Stimulated activated CD8-positive, alpha-beta memory T cell treated with anti-CD3 and anti-CD28 coated beads, Interleukin-15, amount 100 ng/mL, for 1 hour (primary cell): ENCODE results near the gene RBMY1B.
"Not testable (repeated sequence)": the region's sequence is repeated elsewhere in the genome, so short reads cannot be mapped to it uniquely, and the experiment has no call there.

Experiments
- DNase-seq: peaks from one replicate; pipeline ENCODE4 v3.0.0-alpha.2; 2020; ENCODE audit warnings: low read depth

RBMY1B gene

DNA sequence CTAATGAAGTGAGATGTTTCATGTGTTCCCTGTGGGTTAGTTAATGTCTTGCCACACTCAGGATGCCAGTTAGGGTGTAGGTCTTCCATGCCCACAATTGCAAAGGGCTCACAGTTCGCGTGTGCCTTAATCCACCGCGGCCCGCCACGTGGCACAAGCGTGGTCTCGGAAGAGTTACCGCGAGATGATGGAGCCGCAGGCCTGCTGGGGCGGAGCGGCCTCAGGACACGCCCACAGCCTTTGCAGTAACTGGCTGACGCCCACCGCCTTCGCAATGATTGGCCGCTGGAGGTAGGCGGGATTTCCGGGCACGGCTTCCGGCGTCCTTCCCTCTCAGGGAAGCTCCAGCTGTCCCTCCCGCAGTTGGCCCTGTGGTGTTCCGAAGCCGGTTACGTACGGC lies at the start of gene RBMY1B:
Gene RBMY1B (plus strand): TSS at position 301 of the 400 bp plus-strand sequence. CDS start 2,013 bp downstream, outside the sequence.
- DNase-seq = not testable (repeated sequence)

GRCh38 chrY:21462915-21463314 lies 48.2 kb upstream of the RBMY1B start:
- DNase-seq = not testable (repeated sequence)

- no peak for DNase-seq
Measured at GRCh38 chrY:21482967-21483366, 28.2 kb upstream of the RBMY1B start.

DNA sequence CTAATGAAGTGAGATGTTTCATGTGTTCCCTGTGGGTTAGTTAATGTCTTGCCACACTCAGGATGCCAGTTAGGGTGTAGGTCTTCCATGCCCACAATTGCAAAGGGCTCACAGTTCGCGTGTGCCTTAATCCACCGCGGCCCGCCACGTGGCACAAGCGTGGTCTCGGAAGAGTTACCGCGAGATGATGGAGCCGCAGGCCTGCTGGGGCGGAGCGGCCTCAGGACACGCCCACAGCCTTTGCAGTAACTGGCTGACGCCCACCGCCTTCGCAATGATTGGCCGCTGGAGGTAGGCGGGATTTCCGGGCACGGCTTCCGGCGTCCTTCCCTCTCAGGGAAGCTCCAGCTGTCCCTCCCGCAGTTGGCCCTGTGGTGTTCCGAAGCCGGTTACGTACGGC lies 23.4 kb downstream of the RBMY1B start, which contains the start of gene RBMY1A1:
Gene RBMY1A1 (plus strand): TSS at position 301 of the 400 bp plus-strand sequence. CDS start 2,013 bp downstream, outside the sequence.
- not testable (repeated sequence) for DNase-seq

DNA sequence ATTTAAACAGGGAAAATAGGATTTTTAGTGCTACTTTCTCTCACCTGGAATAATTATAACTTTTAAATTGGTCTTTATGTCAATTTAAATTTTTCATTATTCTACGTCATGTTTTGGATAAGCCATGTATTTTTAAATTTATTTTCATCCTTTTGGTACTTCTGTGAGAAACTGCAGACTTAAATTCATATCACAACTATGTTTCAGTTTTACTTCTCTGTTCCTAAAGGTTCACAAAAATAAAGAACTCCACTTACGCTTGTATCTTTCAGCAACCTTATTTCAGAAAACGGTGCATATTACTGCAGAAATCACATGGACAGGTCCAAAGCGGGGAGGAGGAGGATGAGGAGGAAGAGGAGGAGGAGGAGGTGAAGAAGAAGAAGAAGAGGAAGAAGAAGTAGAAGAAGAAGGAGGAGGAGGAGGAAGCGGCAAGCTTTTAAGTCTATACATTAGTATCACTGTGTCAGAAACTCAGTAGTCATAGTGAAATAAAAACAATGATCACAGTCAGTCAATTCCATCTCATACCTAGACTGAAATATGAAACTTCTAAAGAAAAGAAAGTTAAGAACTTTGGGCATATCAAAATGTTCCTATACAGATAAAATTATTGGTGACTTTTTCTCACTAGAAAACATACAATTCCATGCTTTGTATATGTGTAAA lies 48.3 kb downstream of the RBMY1B start:
- not testable (repeated sequence) for DNase-seq
